ENCODE measurements around the gene MST1.

The MST1 gene

GRCh38 chr3:49713336-49714105 lies 24.2 kb upstream of the MST1 start:
- TF ChIP-seq, protein P1, sequence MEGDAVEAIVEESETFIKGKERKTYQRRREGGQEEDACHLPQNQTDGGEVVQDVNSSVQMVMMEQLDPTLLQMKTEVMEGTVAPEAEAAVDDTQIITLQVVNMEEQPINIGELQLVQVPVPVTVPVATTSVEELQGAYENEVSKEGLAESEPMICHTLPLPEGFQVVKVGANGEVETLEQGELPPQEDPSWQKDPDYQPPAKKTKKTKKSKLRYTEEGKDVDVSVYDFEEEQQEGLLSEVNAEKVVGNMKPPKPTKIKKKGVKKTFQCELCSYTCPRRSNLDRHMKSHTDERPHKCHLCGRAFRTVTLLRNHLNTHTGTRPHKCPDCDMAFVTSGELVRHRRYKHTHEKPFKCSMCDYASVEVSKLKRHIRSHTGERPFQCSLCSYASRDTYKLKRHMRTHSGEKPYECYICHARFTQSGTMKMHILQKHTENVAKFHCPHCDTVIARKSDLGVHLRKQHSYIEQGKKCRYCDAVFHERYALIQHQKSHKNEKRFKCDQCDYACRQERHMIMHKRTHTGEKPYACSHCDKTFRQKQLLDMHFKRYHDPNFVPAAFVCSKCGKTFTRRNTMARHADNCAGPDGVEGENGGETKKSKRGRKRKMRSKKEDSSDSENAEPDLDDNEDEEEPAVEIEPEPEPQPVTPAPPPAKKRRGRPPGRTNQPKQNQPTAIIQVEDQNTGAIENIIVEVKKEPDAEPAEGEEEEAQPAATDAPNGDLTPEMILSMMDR (IDR thresholded peaks at IDR 0.05; ENCODE audit: low read length, missing control alignments) = no peak
- no peak for DNase-seq (ENCODE audit: low read depth)
- no peak overlapping the region for H3K4me3 ChIP-seq (replicated peaks; ENCODE audit: low read depth, low read length)

GRCh38 chr3:49712631-49713317 lies 23.5 kb upstream of the MST1 start:
- no peak for DNase-seq (ENCODE audit: low read depth)
- no peak overlapping the region for H3K4me3 ChIP-seq (replicated peaks; ENCODE audit: low read depth, low read length)
- TF ChIP-seq, protein P1 (IDR thresholded peaks at IDR 0.05; ENCODE audit: low read length, missing control alignments) = no peak

- no peak overlapping the region for H3K4me3 ChIP-seq (replicated peaks; ENCODE audit: low read depth, low read length)
Measured at GRCh38 chr3:49712166-49712565, 22.9 kb upstream of the MST1 start.

DNA sequence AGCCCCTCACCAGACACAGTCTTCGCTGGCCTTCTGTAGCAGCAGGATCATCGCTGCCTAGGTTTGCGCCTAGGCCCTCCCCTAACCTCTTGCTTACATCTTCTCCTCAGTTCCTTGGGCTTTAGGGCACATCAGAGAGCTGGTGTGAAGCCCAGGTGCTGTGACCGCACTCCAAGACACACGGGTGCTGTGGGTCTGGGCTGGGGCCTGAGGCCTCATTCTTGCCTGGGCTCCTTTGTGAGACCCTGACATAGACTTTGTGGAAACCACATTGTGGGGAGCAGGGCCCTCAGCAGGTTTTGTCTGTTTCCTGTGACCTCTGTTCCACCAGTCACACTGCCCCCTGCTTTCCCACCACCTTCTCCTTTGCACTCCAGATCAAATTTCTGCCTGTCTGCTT lies 22.2 kb upstream of the MST1 start:
- no peak for DNase-seq (ENCODE audit: low read depth)
- H3K4me3 ChIP-seq (replicated peaks; ENCODE audit: low read depth, low read length) = no peak overlapping the region
- TF ChIP-seq, protein P1 (IDR thresholded peaks at IDR 0.05; ENCODE audit: low read length, missing control alignments) = no peak

More at GRCh38 chr3:49712166-49712565, 22.9 kb upstream of the MST1 start:
- TF ChIP-seq, protein P1 (IDR thresholded peaks at IDR 0.05; ENCODE audit: low read length, missing control alignments) = no peak
- no peak for DNase-seq (ENCODE audit: low read depth)

DNA sequence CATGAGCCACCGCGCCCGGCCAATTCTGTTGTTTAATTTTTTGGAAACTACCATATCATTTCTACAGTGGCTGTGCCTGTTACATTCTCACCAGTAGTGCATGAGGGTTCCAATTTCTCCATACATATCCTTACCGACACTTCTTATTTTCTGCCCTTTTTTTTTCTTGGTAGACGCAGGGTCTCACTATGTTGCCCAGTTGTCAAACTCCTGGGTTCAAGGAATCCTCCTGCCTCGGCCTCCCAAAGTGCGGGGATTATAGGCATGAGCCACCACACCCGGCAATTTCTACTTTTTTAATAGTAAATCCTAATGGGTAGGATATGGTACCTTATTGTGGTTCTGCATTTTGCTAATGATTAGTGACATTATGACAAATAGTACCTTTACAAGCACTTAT lies 20.6 kb upstream of the MST1 start:
- no peak overlapping the region for H3K4me3 ChIP-seq (replicated peaks; ENCODE audit: low read depth, low read length)
- TF ChIP-seq, protein P1 (IDR thresholded peaks at IDR 0.05; ENCODE audit: low read length, missing control alignments) = no peak
- no peak for DNase-seq (ENCODE audit: low read depth)

- no peak overlapping the region for H3K4me3 ChIP-seq (replicated peaks; ENCODE audit: low read depth, low read length)
- TF ChIP-seq, protein P1 (IDR thresholded peaks at IDR 0.05; ENCODE audit: low read length, missing control alignments) = no peak
- no peak for DNase-seq (ENCODE audit: low read depth)
Measured at GRCh38 chr3:49707113-49707480, 17.8 kb upstream of the MST1 start.
